Tongue (tissue), 3 donors: ENCODE measurements around the gene POGZ. TPM values are rescaled to one million over a fixed set of nuclear protein-coding genes. Genes with fewer than 3 reads are reported as not detected.
A peak's percentile ranks its signal among the peaks of the same experiment; 100 is the strongest.

ENCODE experiments used
- DNase-seq: peaks from one replicate; pipeline ENCODE4 v3.0.0-alpha.2; 2015
- small RNA-seq: library from RNA; depleted of rRNA; stranded (forward); fragments of <200 nt; gene quantifications from one replicate; pipeline ENCODE3, GENCODE V24; 2014; ENCODE audit warnings: low replicate concordance
- total RNA-seq: library from RNA; depleted of rRNA; stranded (reverse); fragments of >200 nt; gene quantifications from one replicate; pipeline ENCODE4 v1.2.3, GENCODE V29; 2014

Gene POGZ
- total RNA-seq, 1 donor from 2014 or later: 44.7 TPM

DNA sequence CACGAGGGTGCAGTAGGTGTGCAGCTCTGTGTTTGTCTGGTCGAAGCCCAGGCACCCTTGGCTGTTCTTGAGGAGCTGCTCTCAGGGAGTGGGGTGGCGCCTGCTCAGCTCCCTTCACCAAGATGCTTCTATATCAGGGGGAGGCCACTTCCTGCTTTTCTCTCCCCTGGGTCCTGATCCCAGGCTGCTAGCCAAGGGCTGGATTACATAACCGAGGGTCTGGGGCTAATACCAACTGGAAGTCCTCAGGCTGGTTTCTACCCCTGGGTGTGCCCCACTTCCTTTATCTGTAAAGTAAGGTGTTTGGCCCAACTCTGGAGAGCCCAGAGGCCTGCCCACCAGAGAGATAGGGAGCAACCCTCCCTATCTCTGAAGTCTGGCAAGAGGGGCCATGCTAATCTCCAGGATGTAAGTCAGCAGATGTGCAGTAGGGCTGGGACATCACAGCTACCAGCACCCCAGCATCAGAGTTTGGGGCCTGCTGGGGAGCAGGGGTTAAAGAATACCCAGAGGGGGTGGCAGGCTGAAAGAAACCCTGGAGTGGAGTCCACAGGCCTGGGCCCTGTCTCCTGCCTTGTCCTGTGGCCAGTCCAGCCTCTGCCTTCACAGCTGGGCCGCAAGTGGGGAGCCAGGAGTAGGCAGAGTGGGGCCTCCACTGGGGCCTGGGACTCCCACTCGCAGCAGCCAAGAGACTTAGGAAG is 88.9 kb downstream of the POGZ start:
- DNase-seq: peak; percentile 20

DNA sequence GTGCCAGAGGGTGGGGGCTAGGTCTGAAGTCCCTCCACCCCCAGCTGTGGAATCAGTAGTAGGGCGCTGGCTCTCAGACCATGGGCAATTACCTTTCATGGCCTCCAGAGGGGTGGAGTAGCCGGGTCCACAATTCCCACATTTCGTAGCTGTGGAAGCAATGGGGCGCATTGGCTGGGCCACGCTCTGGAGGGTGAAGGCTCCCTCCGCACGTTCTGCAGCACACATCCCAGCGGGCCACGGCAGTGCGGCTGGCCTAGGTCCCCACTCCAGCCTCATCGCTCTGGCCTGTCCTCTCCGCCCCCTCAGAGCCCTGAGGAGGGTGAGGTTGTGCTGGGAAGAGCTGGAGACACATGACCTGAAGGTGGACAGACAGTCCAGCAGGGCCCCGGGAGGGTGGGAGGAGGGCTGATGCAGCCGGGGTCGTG is 89.7 kb downstream of the POGZ start:
- DNase-seq: no peak

GRCh38 chr1:151369302-151369610 is 90.0 kb downstream of the POGZ start:
- DNase-seq: no peak

DNA sequence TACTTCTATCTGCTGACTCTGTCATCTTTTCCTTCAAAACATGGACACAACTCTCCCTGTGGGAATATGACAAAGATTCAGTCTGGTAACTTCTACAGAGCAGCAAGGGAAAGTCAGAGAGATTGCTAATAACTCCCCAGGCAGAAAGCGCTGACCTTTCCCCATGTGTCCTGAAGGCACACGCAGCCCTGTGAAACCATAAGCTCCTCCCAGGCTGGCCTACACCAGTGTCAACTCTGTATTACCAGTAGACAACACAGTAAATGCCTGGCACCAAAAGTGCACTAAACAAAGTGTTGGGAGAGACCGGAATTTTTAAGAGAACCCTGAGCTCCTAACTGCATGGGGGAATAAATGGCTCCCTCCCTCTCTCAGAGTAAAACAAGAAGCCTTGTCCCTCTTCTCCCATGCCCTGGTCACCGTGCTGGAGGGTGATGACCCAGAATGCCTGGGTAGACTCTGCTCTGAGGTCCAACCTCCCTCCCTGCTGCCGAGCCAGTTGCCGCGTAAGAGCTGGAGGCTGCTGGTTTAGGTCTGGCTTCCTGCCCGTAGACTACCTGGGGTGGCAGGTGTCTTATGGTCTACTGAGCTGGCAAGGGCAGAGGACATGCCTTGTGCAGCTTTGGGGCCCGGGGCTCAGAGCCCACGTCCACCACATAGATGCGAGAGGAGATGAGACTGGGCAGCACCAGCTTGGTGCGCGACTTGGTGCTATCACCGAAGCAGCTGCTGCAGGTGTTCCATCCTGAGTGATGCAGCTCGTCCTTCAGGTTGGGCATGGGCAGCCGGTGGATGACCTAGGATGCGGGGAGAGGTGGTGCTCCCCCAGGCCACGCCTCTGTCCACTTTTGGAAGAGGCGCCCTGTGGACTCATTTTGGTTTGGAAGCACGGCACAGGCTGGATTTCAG is 90.6 kb downstream of the POGZ start:
- DNase-seq: no peak

DNA sequence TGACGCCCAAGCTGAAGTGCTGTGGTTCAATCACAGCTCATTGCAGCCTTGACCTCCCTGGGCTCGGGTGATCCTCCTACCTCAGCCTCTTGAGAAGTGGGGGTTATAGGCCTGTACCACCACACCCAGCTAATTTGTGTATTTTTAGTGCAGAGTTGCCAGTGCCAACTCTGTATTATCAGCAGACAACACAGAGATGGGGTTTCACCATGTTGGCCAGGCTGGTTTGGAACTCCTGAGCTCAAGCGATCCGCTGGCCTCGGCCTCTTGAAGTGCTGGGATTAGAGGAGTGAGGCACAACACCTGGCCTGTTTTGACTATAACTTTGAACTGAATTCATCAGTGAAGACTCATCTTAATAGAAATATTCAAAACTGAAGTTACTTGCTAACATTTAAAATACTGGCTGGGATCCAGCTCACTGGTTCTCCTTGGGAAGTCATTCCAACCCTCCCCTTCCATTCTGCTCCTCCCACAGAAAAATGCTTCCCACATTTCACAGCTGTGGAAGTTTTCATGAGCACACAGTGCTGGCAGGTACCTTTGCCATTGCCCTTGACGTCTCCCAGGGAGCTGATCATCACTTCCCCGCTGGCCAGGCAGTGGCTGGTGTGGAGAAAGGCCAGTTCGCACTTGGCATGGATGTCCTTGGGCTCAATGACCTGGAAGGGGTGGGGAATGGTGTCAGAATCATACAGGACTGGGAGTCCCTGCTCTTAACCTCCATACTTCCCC is 91.5 kb downstream of the POGZ start:
- peak; percentile 49 for DNase-seq

GRCh38 chr1:151364996-151365395 is 94.3 kb downstream of the POGZ start:
- no peak for DNase-seq

GRCh38 chr1:151362308-151363155 is 96.8 kb downstream of the POGZ start:
- DNase-seq: no peak

DNA sequence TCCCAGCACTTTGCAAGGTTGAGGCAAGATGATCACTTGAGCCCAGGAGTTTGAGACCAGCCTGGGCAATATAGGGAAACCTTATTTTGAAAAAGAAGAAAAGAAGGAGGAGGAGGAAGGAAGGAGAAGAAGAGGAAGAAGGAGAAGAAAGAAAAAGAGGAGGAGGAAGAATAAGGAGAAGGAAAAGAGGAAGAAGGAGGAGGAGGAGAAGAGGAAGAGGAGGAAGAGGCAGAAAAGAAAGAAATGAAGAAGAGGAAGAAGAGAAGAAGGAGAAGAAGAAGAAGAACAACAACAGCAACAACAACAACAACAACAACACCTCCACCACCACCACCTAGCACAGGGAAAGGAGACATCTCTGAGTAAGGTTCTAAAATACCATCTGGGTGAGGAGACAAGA is 97.4 kb downstream of the POGZ start:
- DNase-seq: no peak

DNA sequence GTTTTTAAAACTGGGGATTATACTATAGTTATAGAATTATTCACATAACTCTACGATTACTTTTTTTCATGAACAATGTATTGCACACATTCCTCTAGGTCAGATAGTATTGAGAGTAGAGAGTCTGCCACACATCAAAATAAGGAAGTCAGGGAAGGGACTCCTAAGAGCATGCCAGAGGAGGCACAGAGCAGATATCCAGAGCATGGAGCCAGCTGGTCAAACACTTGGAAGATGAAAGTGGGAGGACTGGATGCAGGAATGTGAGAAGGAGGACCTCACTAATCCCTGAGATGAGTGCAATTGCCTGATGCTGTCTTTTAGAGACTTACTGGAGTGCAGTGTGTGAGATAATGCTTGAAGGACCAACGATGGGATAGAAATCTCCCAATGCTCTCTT is 102.6 kb downstream of the POGZ start:
- peak; percentile 32 for DNase-seq

Small RNA genes lying within 50 kb of the gene (small RNA-seq; reads per million reads assigned to genes)
- 0.18 reads per million, percentile 16 among the genes with 10 or more reads in this experiment for gene RNY4P25

Other genes with a start within 250 kb of the POGZ start
- gene PSMD4, start 204.8 kb downstream of the POGZ start, total RNA-seq: 105 TPM
- 13.2 TPM for gene ZNF687, start 177.2 kb downstream of the POGZ start, total RNA-seq
- gene PI4KB, start 132.1 kb downstream of the POGZ start, total RNA-seq: 61.9 TPM
- gene RFX5, start 112.2 kb downstream of the POGZ start, total RNA-seq: 30.1 TPM
- 40.3 TPM for gene SELENBP1, start 86.8 kb downstream of the POGZ start, total RNA-seq
- gene PSMB4, start 59.9 kb downstream of the POGZ start, total RNA-seq: 181 TPM
- 4.3 TPM for gene CGN, start 51.9 kb upstream of the POGZ start, total RNA-seq
- 21.1 TPM for gene TUFT1, start 80.8 kb upstream of the POGZ start, total RNA-seq
- 44.2 TPM for gene SNX27, start 152.6 kb upstream of the POGZ start, total RNA-seq